PC-3 (cell line): ENCODE measurements around the gene SCUBE1. TPM values are rescaled to one million over a fixed set of nuclear protein-coding genes. Genes with fewer than 3 reads are reported as not detected.

Experiments
- ATAC-seq: fragments of 200-7000 bp; cut with Tn5 transposase; 2 replicates; pipeline ENCODE4 v1.9.1; 2020; ENCODE audit warnings: mild to moderate bottlenecking, moderate library complexity
- BruUV-seq: library from RNA; stranded (reverse); fragments of 400-500 nt; replicated peaks from 2 replicates; lab custom pipeline; 2021; lab: Mats Ljungman, UMichigan
- CTCF ChIA-PET: fragments of 300-600 bp; sonication (Branson Sonifier 250); formaldehyde crosslinking; loops from one replicate; lab custom pipeline; 2022; ENCODE audit warnings: antibody characterized with exemption; lab: Charles Lee
- POLR2A ChIA-PET: fragments of 300-600 bp; sonication (Branson Sonifier 250); formaldehyde crosslinking; loops from one replicate; lab custom pipeline; 2022; ENCODE audit warnings: antibody characterized with exemption; ENCODE audit not compliant: unreplicated experiment; lab: Charles Lee
- DNase-seq: peaks from one replicate; pipeline ENCODE4 v3.0.0-alpha.2; 2015
- H2AFZ ChIP-seq: fragments of 300-600 bp; sonication (generic); 2 replicates; pipeline ENCODE4 v1.6.0; 2016; ENCODE audit warnings: antibody characterized with exemption, low read length
- H3F3A ChIP-seq: fragments of 300-600 bp; sonication (generic); one replicate; pipeline ENCODE4 v1.6.0; 2017; ENCODE audit warnings: antibody characterized with exemption, low read length, control low read depth, mild to moderate bottlenecking; ENCODE audit not compliant: unreplicated experiment
- H3K27ac ChIP-seq: fragments of 300-600 bp; sonication (generic); 2 replicates; pipeline ENCODE4 v1.5.1; 2016; ENCODE audit warnings: mild to moderate bottlenecking, low read length
- H3K27me3 ChIP-seq: fragments of 300-600 bp; sonication (generic); 2 replicates; pipeline ENCODE4 v1.6.1; 2016; ENCODE audit warnings: low read length, mixed read lengths
- H3K36me3 ChIP-seq: fragments of 300-600 bp; sonication (generic); 2 replicates; pipeline ENCODE4 v1.6.1; 2016; ENCODE audit warnings: low read depth, mixed run types, low read length, mixed read lengths
- H3K4me1 ChIP-seq: fragments of 300-600 bp; sonication (generic); 2 replicates; pipeline ENCODE4 v1.5.1; 2016; ENCODE audit warnings: low read length; ENCODE audit not compliant: insufficient read depth
- H3K4me2 ChIP-seq: fragments of 300-600 bp; sonication (generic); 2 replicates; pipeline ENCODE4 v1.6.0; 2016; ENCODE audit warnings: low read length
- H3K4me3 ChIP-seq: fragments of 300-600 bp; sonication (generic); 2 replicates; pipeline ENCODE4 v1.5.1; 2016; ENCODE audit warnings: mild to moderate bottlenecking, low read length, mixed read lengths
- H3K79me2 ChIP-seq: fragments of 300-600 bp; sonication (generic); 2 replicates; pipeline ENCODE4 v1.6.1; 2017; ENCODE audit warnings: low read length, mixed read lengths
- H3K9ac ChIP-seq: fragments of 300-600 bp; sonication (generic); 2 replicates; pipeline ENCODE4 v1.6.0; 2016; ENCODE audit warnings: mild to moderate bottlenecking, low read length
- H3K9me2 ChIP-seq: fragments of 300-600 bp; sonication (generic); replicated peaks from 2 replicates; pipeline ENCODE4 v1.6.1; 2016; ENCODE audit warnings: mixed run types, low read length, mixed read lengths
- H3K9me3 ChIP-seq: fragments of 300-600 bp; sonication (generic); 2 replicates; pipeline ENCODE4 v1.6.1; 2016; ENCODE audit warnings: low read length, mixed read lengths
- H4K20me1 ChIP-seq: fragments of 300-600 bp; sonication (generic); 2 replicates; pipeline ENCODE4 v1.6.1; 2016; ENCODE audit warnings: low read length, mixed read lengths
- CTCF ChIP-seq: fragments of 300-600 bp; sonication (generic); conservative IDR thresholded peaks from 2 replicates; pipeline ENCODE4 v1.5.1; 2017; ENCODE audit warnings: antibody characterized with exemption, low read depth, mild to moderate bottlenecking, low read length
- EZH2 ChIP-seq: fragments of 300-600 bp; sonication (generic); IDR thresholded peaks from one replicate; pipeline ENCODE4 v1.6.1; 2017; ENCODE audit warnings: antibody characterized with exemption, mild to moderate bottlenecking, low read length; ENCODE audit not compliant: unreplicated experiment
- EZH2phosphoT487 ChIP-seq: fragments of 300-600 bp; sonication (generic); IDR thresholded peaks from 2 replicates; pipeline ENCODE4 v1.6.1; 2018; ENCODE audit warnings: mild to moderate bottlenecking, antibody characterized with exemption, low read length, borderline replicate concordance
- intact Hi-C: fragments of 100-400 bp; cut with micrococcal nuclease; formaldehyde crosslinking; loops from 2 replicates; pipeline ENCODE4 v1.9.0; 2023
- total RNA-seq: library from RNA; depleted of rRNA; stranded (reverse); fragments of >200 nt; gene quantifications from 2 replicates; pipeline ENCODE4 v1.2.3, GENCODE V29; 2014

The SCUBE1 gene
- total RNA-seq, 1 experiment from 2014 or later = not detected

DNA sequence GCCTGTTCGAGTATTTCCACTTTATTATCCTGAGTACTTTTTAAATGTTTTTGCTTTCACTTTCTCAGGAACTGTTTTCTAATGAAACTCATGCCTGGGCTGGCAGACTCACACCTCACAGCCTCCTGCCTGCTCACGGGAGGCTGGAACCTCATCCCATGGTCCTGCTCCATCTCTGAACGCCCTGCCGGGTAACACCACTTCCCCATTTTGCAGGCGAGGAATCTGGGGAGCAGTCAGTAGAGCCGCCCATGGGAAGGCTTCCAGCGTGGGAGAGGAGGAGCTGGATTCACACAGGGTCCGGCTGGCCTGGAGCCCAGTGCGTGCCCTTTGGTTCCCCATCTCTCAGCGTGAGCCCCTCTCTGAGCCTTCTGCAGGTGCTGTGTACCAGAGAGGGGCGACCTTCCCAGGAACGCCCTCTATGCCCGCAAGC lies 53.6 kb downstream of the SCUBE1 start:
- CTCF ChIA-PET = no interaction called here
- no peak overlapping the region for H3K4me2 ChIP-seq

GRCh38 chr22:43288807-43289420 lies 54.3 kb downstream of the SCUBE1 start:
- H3K9me2 ChIP-seq = no peaks in the 10 kb centered on the region
- ChIA-PET POLR2A (no interaction called here), CTCF (interaction anchor here (0.6 kb wide), 1 partner anchor 116 kb away, joined by 3 read pairs; no protein-coding TSS in a partner anchor)
- no peak overlapping the region for H3K4me2 ChIP-seq
- no peaks in the 10 kb centered on the region for H3K36me3 ChIP-seq
- H3K27me3 ChIP-seq = no peaks in the 10 kb centered on the region
- no peak for ATAC-seq
- no peaks in the 10 kb centered on the region for H3K4me1 ChIP-seq
- peak overlapping the region; percentile 48; the same call in 1 of the 2 replicates for H2AFZ ChIP-seq
- no peak overlapping the region for H3K4me3 ChIP-seq
- no peak for DNase-seq
- H3K79me2 ChIP-seq = no peaks in the 10 kb centered on the region
- TF ChIP-seq EZH2phosphoT487 (no peak), EZH2 (no peak), CTCF (no peak)
- H3K27ac ChIP-seq = no peak overlapping the region
- no TSS peak for BruUV-seq
- H3K9ac ChIP-seq = no peak overlapping the region
- no peaks in the 10 kb centered on the region for H3K9me3 ChIP-seq
- H3F3A ChIP-seq = no peaks in the 10 kb centered on the region
- H4K20me1 ChIP-seq = no peaks in the 10 kb centered on the region
- intact Hi-C loops = no loop called here

More for the DNA sequence above, 53.6 kb downstream of the SCUBE1 start:
- no peaks in the 10 kb centered on the region for H3K4me1 ChIP-seq
- no peak for ATAC-seq
- H3K9me3 ChIP-seq = no peaks in the 10 kb centered on the region
- intact Hi-C loops = no loop called here
- H3K36me3 ChIP-seq = no peaks in the 10 kb centered on the region
- H3F3A ChIP-seq = no peaks in the 10 kb centered on the region
- H3K9me2 ChIP-seq = no peaks in the 10 kb centered on the region
- no peak for TF ChIP-seq CTCF
- no peak for TF ChIP-seq EZH2phosphoT487
- TF ChIP-seq EZH2 = no peak
- no peak overlapping the region for H3K9ac ChIP-seq
- peak overlapping the region; percentile 48; the same call in 1 of the 2 replicates for H2AFZ ChIP-seq
- no peak overlapping the region for H3K4me3 ChIP-seq
- no peak for DNase-seq
- no peaks in the 10 kb centered on the region for H3K27me3 ChIP-seq
- POLR2A ChIA-PET = no interaction called here
- no TSS peak for BruUV-seq
- H3K27ac ChIP-seq = no peak overlapping the region
- H3K79me2 ChIP-seq = no peaks in the 10 kb centered on the region
- no peaks in the 10 kb centered on the region for H4K20me1 ChIP-seq

GRCh38 chr22:43288378-43288777 lies 54.8 kb downstream of the SCUBE1 start:
- Histone ChIP-seq H3K4me1 (no peaks in the 10 kb centered on the region), H3F3A (no peaks in the 10 kb centered on the region), H3K4me2 (no peak overlapping the region), H2AFZ (no peak overlapping the region), H3K27ac (no peak overlapping the region), H3K9me3 (no peaks in the 10 kb centered on the region), H3K79me2 (no peaks in the 10 kb centered on the region), H3K4me3 (no peak overlapping the region), H3K27me3 (no peaks in the 10 kb centered on the region), H3K9ac (no peak overlapping the region), H3K9me2 (no peaks in the 10 kb centered on the region), H4K20me1 (no peaks in the 10 kb centered on the region), H3K36me3 (no peaks in the 10 kb centered on the region)
- POLR2A ChIA-PET = no interaction called here
- no TSS peak for BruUV-seq
- no peak for TF ChIP-seq EZH2phosphoT487
- TF ChIP-seq CTCF = no peak
- TF ChIP-seq EZH2 = no peak
- ATAC-seq (no peak), DNase-seq (no peak)
- intact Hi-C loops = no loop called here
- CTCF ChIA-PET = interaction anchor here (0.6 kb wide), 1 partner anchor 117 kb away, joined by 3 read pairs; no protein-coding TSS in a partner anchor
